ENCODE results near the gene FILIP1L. TPM values are rescaled to one million over a fixed set of nuclear protein-coding genes. Genes with fewer than 3 reads are reported as not detected.

Gene FILIP1L
- total RNA-seq, 1 donor from 2014 or later, result 28.6 TPM

GRCh38 chr3:99967796-99968195 is 146.5 kb downstream of the FILIP1L start:
- ATAC-seq, result no peak
- intact Hi-C loops (cut with micrococcal nuclease), result no loop called here
- no peak for DNase-seq

GRCh38 chr3:99966662-99967416 is 147.5 kb downstream of the FILIP1L start:
- intact Hi-C loops (cut with micrococcal nuclease), result no loop called here
- DNase-seq (no peak), ATAC-seq (peak; percentile 36)

- DNase-seq (no peak), ATAC-seq (no peak)
- intact Hi-C loops (cut with micrococcal nuclease), result no loop called here
Observed at GRCh38 chr3:99965681-99966408, 148.5 kb downstream of the FILIP1L start.

- ATAC-seq (peak; percentile 69), DNase-seq (no peak)
- intact Hi-C loops (cut with micrococcal nuclease), result no loop called here
Observed at GRCh38 chr3:99965077-99965476, 149.2 kb downstream of the FILIP1L start.

GRCh38 chr3:99962703-99963102 is 151.6 kb downstream of the FILIP1L start:
- no peak for DNase-seq

GRCh38 chr3:99961756-99962515 is 152.4 kb downstream of the FILIP1L start:
- ATAC-seq (peak; percentile 71), DNase-seq (no peak)
- intact Hi-C loops (cut with micrococcal nuclease), result no loop called here

More at GRCh38 chr3:99962703-99963102, 151.6 kb downstream of the FILIP1L start:
- no peak for ATAC-seq
- intact Hi-C loops (cut with micrococcal nuclease), result no loop called here

- no peak for DNase-seq
- intact Hi-C loops (cut with micrococcal nuclease), result no loop called here
- no peak for ATAC-seq
Observed at GRCh38 chr3:99960941-99961340, 153.4 kb downstream of the FILIP1L start.

GRCh38 chr3:99960123-99960878 is 154.0 kb downstream of the FILIP1L start:
- intact Hi-C loops (cut with micrococcal nuclease), result no loop called here
- DNase-seq (no peak), ATAC-seq (no peak)

GRCh38 chr3:99958222-99958912 is 155.9 kb downstream of the FILIP1L start:
- ATAC-seq (peak; percentile 63), DNase-seq (no peak)
- intact Hi-C loops (cut with micrococcal nuclease), result no loop called here

GRCh38 chr3:99957151-99957796 is 157.0 kb downstream of the FILIP1L start:
- DNase-seq, result no peak
- intact Hi-C loops (cut with micrococcal nuclease), result no loop called here
- ATAC-seq, result no peak

- ATAC-seq, result no peak
- intact Hi-C loops (cut with micrococcal nuclease), result no loop called here
- DNase-seq, result no peak
Observed at GRCh38 chr3:99955773-99956562, 158.3 kb downstream of the FILIP1L start.

- no peak for DNase-seq
- no peak for ATAC-seq
- intact Hi-C loops (cut with micrococcal nuclease), result no loop called here
Observed at GRCh38 chr3:99954914-99955644, 159.2 kb downstream of the FILIP1L start.

- intact Hi-C loops (cut with micrococcal nuclease), result no loop called here
- DNase-seq, result no peak
- ATAC-seq, result no peak
Observed at GRCh38 chr3:99953596-99953995, 160.7 kb downstream of the FILIP1L start.

GRCh38 chr3:99952306-99952705 is 162.0 kb downstream of the FILIP1L start:
- intact Hi-C loops (cut with micrococcal nuclease), result no loop called here
- no peak for ATAC-seq

GRCh38 chr3:99951701-99952100 is 162.6 kb downstream of the FILIP1L start:
- intact Hi-C loops (cut with micrococcal nuclease), result no loop called here
- no peak for DNase-seq
- ATAC-seq, result no peak

More at GRCh38 chr3:99952306-99952705, 162.0 kb downstream of the FILIP1L start:
- no peak for DNase-seq

GRCh38 chr3:99950921-99951320 is 163.4 kb downstream of the FILIP1L start:
- no peak for ATAC-seq
- intact Hi-C loops (cut with micrococcal nuclease), result no loop called here
- no peak for DNase-seq
